Mucosa of descending colon (tissue), 3 donors: ENCODE measurements around the gene GAS7. TPM values are rescaled to one million over a fixed set of nuclear protein-coding genes. Genes with fewer than 3 reads are reported as not detected.
A peak's percentile ranks its signal among the peaks of the same experiment; 100 is the strongest.

Source experiments
- ATAC-seq: fragments of 200-7000 bp; cut with Tn5 transposase; one replicate; pipeline ENCODE4 v1.9.1; 2020; ENCODE audit warnings: mild to moderate bottlenecking, moderate library complexity
- DNase-seq, 3 donors: peaks; one replicate each; pipeline ENCODE4 v3.0.0-alpha.2; 2020
- H3K36me3 ChIP-seq: fragments of 200-600 bp; one replicate; pipeline ENCODE4 v1.8.0; 2021; ENCODE audit warnings: low read depth, mild to moderate bottlenecking
- H3K4me1 ChIP-seq: fragments of 200-600 bp; one replicate; pipeline ENCODE4 v1.8.0; 2021; ENCODE audit warnings: low read depth, mild to moderate bottlenecking
- H3K4me3 ChIP-seq: fragments of 200-600 bp; one replicate; pipeline ENCODE4 v1.8.0; 2021; ENCODE audit warnings: mild to moderate bottlenecking
- H3K9me3 ChIP-seq: fragments of 200-600 bp; one replicate; pipeline ENCODE4 v1.8.0; 2021; ENCODE audit warnings: mild to moderate bottlenecking
- CTCF ChIP-seq: fragments of 200-600 bp; IDR thresholded peaks from one replicate; pipeline ENCODE4 v1.8.0; 2022; ENCODE audit warnings: antibody characterized with exemption, mild to moderate bottlenecking
- intact Hi-C, 2 donors: fragments of 100-400 bp; cut with DNase I in 1 of 2; cut with micrococcal nuclease in 1 of 2; formaldehyde crosslinking; loops; one replicate each; pipeline versions ENCODE4 v1.11.0 to v1.11.1; 2022; cut with DNase I, micrococcal nuclease
- total RNA-seq, 3 donors: library from RNA; stranded (reverse); fragmentation: NEBNext Ultra II Directional in 2 of 3; extraction: Animal tissue kit (Norgen Biotek cat#: 25700) in 2 of 3; gene quantifications; one replicate each; pipeline versions ENCODE4 v1.2.1 to v1.2.4, GENCODE V29; 2021 to 2023
- donor health status: DM: no; HTN: no; CAD: no; lungs with moderate emphysema.
- donor health status: DM: no; HTN: no; CAD: no.
- donor health status: DM: no; HTN: yes; CAD: no.

The GAS7 gene
- total RNA-seq, 3 donors from 2014 or later = 6.4 to 54.4 (median 21.6) TPM

- H3K4me1 ChIP-seq = no peaks in the 10 kb centered on the region
- no peaks in the 10 kb centered on the region for H3K36me3 ChIP-seq
- no peaks in the 10 kb centered on the region for H3K9me3 ChIP-seq
- intact Hi-C loops = no loop called here
- no peak for ATAC-seq
- H3K4me3 ChIP-seq = no peak overlapping the region
- DNase-seq = no peak
- TF ChIP-seq CTCF = no peak
These were observed 35.6 kb upstream of the GAS7 start for GRCh38 chr17:10234033-10234432.

GRCh38 chr17:10233161-10233560, 34.8 kb upstream of the GAS7 start:
- H3K4me1 ChIP-seq = no peaks in the 10 kb centered on the region
- DNase-seq = no peak
- no peak overlapping the region for H3K4me3 ChIP-seq
- no peaks in the 10 kb centered on the region for H3K9me3 ChIP-seq
- no peak for ATAC-seq
- TF ChIP-seq CTCF = no peak
- intact Hi-C loops = no loop called here
- no peaks in the 10 kb centered on the region for H3K36me3 ChIP-seq

DNA sequence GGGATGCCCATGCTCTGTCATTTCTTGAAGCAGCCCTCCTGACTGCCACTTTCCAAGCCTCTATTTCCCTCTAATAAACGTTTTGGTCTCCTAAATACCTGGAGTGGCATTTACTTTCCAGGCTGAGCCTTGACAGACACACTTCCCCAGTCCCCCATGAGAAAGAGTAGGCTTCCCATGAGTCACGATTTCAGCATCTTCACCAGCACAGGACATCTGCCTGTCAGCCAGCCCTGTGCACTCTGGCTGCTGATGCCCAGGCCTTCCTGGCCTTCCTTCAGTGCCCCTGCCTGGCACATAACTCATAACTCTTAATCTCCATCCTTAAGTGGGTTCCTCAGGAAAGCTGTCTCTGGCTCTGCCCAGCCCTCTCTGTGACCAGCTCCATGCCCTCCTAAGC, 30.8 kb upstream of the GAS7 start:
- H3K4me3 ChIP-seq = no peak overlapping the region
- DNase-seq (no peak), ATAC-seq (no peak)
- no peak for TF ChIP-seq CTCF
- no peaks in the 10 kb centered on the region for H3K4me1 ChIP-seq
- intact Hi-C loops = no loop called here
- no peaks in the 10 kb centered on the region for H3K36me3 ChIP-seq
- H3K9me3 ChIP-seq = no peaks in the 10 kb centered on the region

GRCh38 chr17:10226930-10227695, 28.7 kb upstream of the GAS7 start:
- peak; percentile 50 to 69 (median 58) for DNase-seq
- H3K4me3 ChIP-seq = no peak overlapping the region
- TF ChIP-seq CTCF = peak; percentile 61
- H3K4me1 ChIP-seq = no peaks in the 10 kb centered on the region
- intact Hi-C loops = no loop called here
- ATAC-seq = peak; percentile 61
- H3K36me3 ChIP-seq = no peaks in the 10 kb centered on the region
- no peaks in the 10 kb centered on the region for H3K9me3 ChIP-seq

DNA sequence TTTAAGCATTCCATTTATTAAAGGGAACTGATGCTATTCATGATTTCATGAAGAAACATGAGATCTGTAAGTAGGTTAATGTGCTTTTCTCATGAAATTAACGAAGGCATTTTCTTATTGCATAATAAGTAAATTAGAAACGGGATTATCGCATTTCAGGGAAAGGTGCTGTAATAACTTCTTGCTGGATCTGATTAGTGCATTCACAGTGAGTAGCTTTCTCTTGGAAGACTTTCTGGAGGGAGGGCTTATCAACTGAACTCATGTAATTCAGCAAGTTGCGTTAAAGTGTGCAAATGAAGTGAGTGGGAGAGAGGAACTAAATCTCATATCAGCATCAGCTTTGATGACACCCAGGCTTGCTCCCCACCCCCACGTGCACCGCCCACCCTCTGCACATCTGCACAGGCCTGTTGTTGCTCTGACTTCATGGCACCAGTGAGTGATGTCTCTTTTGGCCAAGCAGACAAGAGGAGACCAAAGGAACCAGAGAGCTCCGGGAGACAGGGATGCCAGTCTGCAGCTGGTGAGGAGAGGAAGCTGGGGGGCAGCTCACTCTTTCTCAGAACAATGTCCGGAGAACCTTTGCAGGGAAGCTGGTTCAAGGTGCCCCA, 26.3 kb upstream of the GAS7 start:
- H3K9me3 ChIP-seq = no peaks in the 10 kb centered on the region
- no peaks in the 10 kb centered on the region for H3K4me1 ChIP-seq
- no peak for ATAC-seq
- no peak for TF ChIP-seq CTCF
- no peak for DNase-seq
- no peaks in the 10 kb centered on the region for H3K36me3 ChIP-seq
- intact Hi-C loops = no loop called here
- no peak overlapping the region for H3K4me3 ChIP-seq
